Mesenchymal stem cell (in vitro differentiated cells and primary cell): ENCODE data around the gene RHOBTB3.

ENCODE experiments used
- DNase-seq: peaks from one replicate; pipeline ENCODE4 v3.0.0-alpha.2; 2013
- H2AFZ ChIP-seq: one replicate; pipeline ENCODE4 v1.6.1; 2013; ENCODE audit warnings: low read depth, mild to moderate bottlenecking, control low read depth, inconsistent platforms, low read length, moderate library complexity
- H2AK5ac ChIP-seq: 2 replicates; pipeline ENCODE4 v1.6.1; 2013; ENCODE audit warnings: low read length, moderate library complexity, mild to moderate bottlenecking, inconsistent platforms; ENCODE audit not compliant: severe bottlenecking
- H2BK120ac ChIP-seq: one replicate; pipeline ENCODE4 v1.6.1; 2013; ENCODE audit warnings: low read depth, mild to moderate bottlenecking, inconsistent platforms, low read length, moderate library complexity
- H2BK12ac ChIP-seq, 2 experiments: one replicate each; pipeline ENCODE4 v1.6.1; 2013; ENCODE audit warnings: inconsistent platforms in 2 of 2, low read length in 2 of 2, mild to moderate bottlenecking in 2 of 2, moderate library complexity in 2 of 2, control low read depth in 1 of 2
- H2BK15ac ChIP-seq: one replicate; pipeline ENCODE4 v1.6.1; 2013; ENCODE audit warnings: mild to moderate bottlenecking, low read depth, inconsistent platforms; ENCODE audit not compliant: poor library complexity, severe bottlenecking
- H2BK5ac ChIP-seq: 2 replicates; pipeline ENCODE4 v1.6.1; 2013; ENCODE audit warnings: low read depth, mild to moderate bottlenecking, low read length, control low read depth, inconsistent platforms; ENCODE audit not compliant: poor library complexity, severe bottlenecking
- H3K14ac ChIP-seq, 2 experiments: one replicate each; pipeline ENCODE4 v1.6.1; 2013; ENCODE audit warnings: inconsistent platforms in 2 of 2, low read length in 2 of 2, control low read depth in 1 of 2, mild to moderate bottlenecking in 1 of 2, moderate library complexity in 1 of 2
- H3K18ac ChIP-seq, 2 experiments: one replicate each; pipeline ENCODE4 v1.6.1; 2013; ENCODE audit warnings: inconsistent platforms in 2 of 2, low read length in 2 of 2, control low read depth in 1 of 2, low read depth in 1 of 2, mild to moderate bottlenecking in 1 of 2
- H3K23ac ChIP-seq, 2 experiments: one replicate each; pipeline ENCODE4 v1.6.1; 2013; ENCODE audit warnings: inconsistent platforms in 2 of 2, low read length in 2 of 2, mild to moderate bottlenecking in 2 of 2, moderate library complexity in 2 of 2, control low read depth in 1 of 2
- H3K27ac ChIP-seq: 2 replicates; pipeline ENCODE4 v1.5.1; 2013; ENCODE audit warnings: mild to moderate bottlenecking, moderate library complexity, low read length, control low read depth, inconsistent platforms; ENCODE audit not compliant: poor library complexity, severe bottlenecking
- H3K27me3 ChIP-seq, 2 experiments: 2 replicates each; pipeline versions ENCODE4 v1.6.1 to v1.7.0; 2013; ENCODE audit warnings: low read length in 2 of 2, mild to moderate bottlenecking in 2 of 2, moderate library complexity in 2 of 2, control low read depth in 1 of 2, inconsistent platforms in 1 of 2; ENCODE audit not compliant: control insufficient read depth in 1 of 2, insufficient read depth in 1 of 2
- H3K36me3 ChIP-seq, 2 experiments: 2 replicates each; pipeline versions ENCODE4 v1.6.1 to v1.7.0; 2013; ENCODE audit warnings: low read length in 2 of 2, control low read depth in 1 of 2, inconsistent platforms in 1 of 2, low read depth in 1 of 2, mild to moderate bottlenecking in 1 of 2; ENCODE audit not compliant: insufficient read depth in 2 of 2, control insufficient read depth in 1 of 2
- H3K4ac ChIP-seq, 2 experiments: one replicate each; pipeline ENCODE4 v1.6.1; 2013; ENCODE audit warnings: inconsistent platforms in 2 of 2, low read length in 2 of 2, mild to moderate bottlenecking in 2 of 2, moderate library complexity in 2 of 2, control low read depth in 1 of 2, low read depth in 1 of 2
- H3K4me1 ChIP-seq: 2 replicates; pipeline ENCODE4 v1.6.1; 2013; ENCODE audit warnings: low read depth, low read length, control low read depth; ENCODE audit not compliant: control insufficient read depth, insufficient read depth
- H3K4me2 ChIP-seq: 2 replicates; pipeline ENCODE4 v1.6.1; 2013; ENCODE audit warnings: low read length, mild to moderate bottlenecking, inconsistent platforms; ENCODE audit not compliant: poor library complexity, severe bottlenecking
- H3K4me3 ChIP-seq, 2 experiments: 2 replicates each; pipeline versions ENCODE4 v1.5.1 to v1.7.0; 2013; ENCODE audit warnings: low read length in 2 of 2, mild to moderate bottlenecking in 2 of 2, control low read depth in 1 of 2, low read depth in 1 of 2; ENCODE audit not compliant: insufficient read depth in 1 of 2
- H3K79me1 ChIP-seq: replicated peaks from 2 replicates; pipeline ENCODE4 v1.6.1; 2013; ENCODE audit warnings: mild to moderate bottlenecking, control low read depth, low read length, inconsistent platforms; ENCODE audit not compliant: poor library complexity, severe bottlenecking
- H3K9ac ChIP-seq: 2 replicates; pipeline ENCODE4 v1.7.0; 2013; ENCODE audit warnings: mild to moderate bottlenecking, low read length, moderate library complexity
- H3K9me3 ChIP-seq: 2 replicates; pipeline ENCODE4 v1.7.0; 2013; ENCODE audit warnings: mild to moderate bottlenecking, low read length; ENCODE audit not compliant: control insufficient read depth
- H4K8ac ChIP-seq: one replicate; pipeline ENCODE4 v1.6.1; 2013; ENCODE audit warnings: inconsistent platforms, mild to moderate bottlenecking, low read length, moderate library complexity
- H4K91ac ChIP-seq: one replicate; pipeline ENCODE4 v1.6.1; 2013; ENCODE audit warnings: mild to moderate bottlenecking, low read length, inconsistent platforms
- WGBS: methylation state at CpG from one replicate; pipeline ENCODE4 v1.1.7; 2013; ENCODE audit warnings: mixed read lengths; 5-methylcytosine and 5-hydroxymethylcytosine counted together

Gene RHOBTB3

DNA sequence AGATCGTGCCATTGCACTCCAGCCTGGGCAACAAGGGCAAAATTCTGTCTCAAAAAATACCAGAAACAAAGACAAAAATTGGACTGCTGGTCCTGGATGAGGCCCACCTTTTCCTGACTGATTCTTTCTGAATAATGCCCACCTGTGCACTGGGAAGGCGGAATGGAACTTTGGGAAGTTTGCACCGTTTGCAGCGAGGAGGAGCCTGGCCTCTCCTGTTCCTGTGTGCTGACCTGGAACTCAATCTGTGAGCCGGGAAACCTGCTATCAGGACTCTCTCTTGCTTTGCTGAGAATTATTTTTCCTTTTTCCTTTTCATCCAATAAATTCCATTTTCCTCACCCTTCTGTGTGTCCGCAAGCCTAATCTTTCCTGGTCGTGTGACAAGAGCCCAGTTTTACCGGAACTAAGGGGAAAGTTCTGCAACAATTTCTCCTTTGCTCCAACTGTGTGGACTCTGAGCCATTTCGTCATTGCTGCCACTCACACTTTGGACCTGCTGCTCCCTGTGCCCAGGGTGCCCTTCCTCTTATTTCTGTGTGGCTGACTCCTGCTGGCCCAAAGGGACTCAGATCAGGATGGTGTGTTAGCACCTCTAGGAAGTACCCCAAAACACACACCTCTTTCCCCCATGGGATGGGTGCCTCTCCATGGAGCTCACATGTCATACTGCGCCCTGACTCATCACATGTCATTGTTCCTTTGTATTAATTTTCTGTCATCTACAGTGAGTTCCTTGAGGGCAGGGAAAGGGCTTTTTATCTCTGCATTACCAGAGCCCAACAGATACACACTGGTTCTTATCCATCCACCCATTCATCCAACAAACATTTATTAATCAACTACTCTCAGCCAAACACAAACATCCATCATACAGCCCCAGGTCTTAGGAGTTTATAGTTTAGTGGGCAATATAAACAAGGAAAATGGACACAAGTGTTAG lies 96.1 kb downstream of the RHOBTB3 start:
- no peak overlapping the region for H3K27ac ChIP-seq
- 94% methylated on average over 10 of the region's 10 CpGs for WGBS
- no peak for DNase-seq

GRCh38 chr5:95827892-95828246 lies 96.7 kb downstream of the RHOBTB3 start:
- no peak overlapping the region for H3K23ac ChIP-seq
- H4K91ac ChIP-seq = no peak overlapping the region
- H3K27ac ChIP-seq = no peak overlapping the region
- H3K4me1 ChIP-seq = peaks cover 7% of the 10 kb centered on the region
- no peak overlapping the region for H2BK5ac ChIP-seq
- no peak overlapping the region for H2AFZ ChIP-seq
- no peak overlapping the region for H2BK15ac ChIP-seq
- H3K14ac ChIP-seq = no peak overlapping the region
- H4K8ac ChIP-seq = no peak overlapping the region
- H2BK12ac ChIP-seq = peak overlapping the region in 1 of 2 experiments; percentile 41
- WGBS = 79% methylated on average over 3 of the region's 3 CpGs
- peak overlapping the region in 1 of 2 experiments; percentile 63 for H3K18ac ChIP-seq
- no peak overlapping the region for H3K4ac ChIP-seq
- DNase-seq = no peak
- H3K9me3 ChIP-seq = no peaks in the 10 kb centered on the region
- H2BK120ac ChIP-seq = no peak overlapping the region
- no peak overlapping the region for H3K4me2 ChIP-seq
- H3K27me3 ChIP-seq = no peaks in the 10 kb centered on the region
- H3K36me3 ChIP-seq = no peaks in the 10 kb centered on the region
- H3K4me3 ChIP-seq = no peak overlapping the region
- H3K79me1 ChIP-seq = peaks cover 1% of the 10 kb centered on the region
- no peak overlapping the region for H2AK5ac ChIP-seq
- H3K9ac ChIP-seq = no peak overlapping the region

More for the DNA sequence above, 96.1 kb downstream of the RHOBTB3 start:
- H3K36me3 ChIP-seq = no peaks in the 10 kb centered on the region
- no peak overlapping the region for H3K23ac ChIP-seq
- H3K9ac ChIP-seq = no peak overlapping the region
- peaks cover 1% of the 10 kb centered on the region for H3K79me1 ChIP-seq
- H2BK15ac ChIP-seq = no peak overlapping the region
- peak overlapping the region in 1 of 2 experiments; percentile 61 for H3K18ac ChIP-seq
- H4K91ac ChIP-seq = no peak overlapping the region
- H3K4me1 ChIP-seq = peaks cover 7% of the 10 kb centered on the region
- peak overlapping the region; percentile 61 to 74 for H2BK12ac ChIP-seq
- H2AFZ ChIP-seq = no peak overlapping the region
- no peak overlapping the region for H3K4me2 ChIP-seq
- no peak overlapping the region for H3K4me3 ChIP-seq
- H3K14ac ChIP-seq = peak overlapping the region in 1 of 2 experiments; percentile 11
- H3K9me3 ChIP-seq = no peaks in the 10 kb centered on the region
- H2AK5ac ChIP-seq = peak overlapping the region; percentile 38
- H2BK120ac ChIP-seq = no peak overlapping the region
- H3K27me3 ChIP-seq = no peaks in the 10 kb centered on the region
- no peak overlapping the region for H3K4ac ChIP-seq
- H2BK5ac ChIP-seq = no peak overlapping the region
- no peak overlapping the region for H4K8ac ChIP-seq

DNA sequence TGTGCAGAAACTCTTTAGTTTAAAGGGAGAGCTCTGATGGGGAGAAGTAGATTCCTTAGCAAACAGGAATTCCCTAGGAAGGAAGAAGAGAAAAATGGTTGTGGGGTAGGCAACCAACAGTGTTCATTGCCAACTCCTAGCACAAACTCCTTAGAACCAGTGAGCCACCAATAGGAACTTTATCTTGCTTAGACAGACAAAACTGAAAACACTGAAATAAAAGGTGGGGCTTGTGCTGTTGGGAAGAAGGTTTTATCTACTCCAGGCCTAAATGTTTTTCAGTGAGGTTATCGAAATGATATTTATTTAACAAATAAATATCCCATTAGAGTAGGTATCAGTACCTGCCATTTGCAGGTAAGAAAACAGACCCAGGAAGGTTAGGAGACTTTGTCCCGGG lies 99.1 kb downstream of the RHOBTB3 start:
- no peaks in the 10 kb centered on the region for H3K79me1 ChIP-seq
- no peak overlapping the region for H3K14ac ChIP-seq
- H4K8ac ChIP-seq = no peak overlapping the region
- DNase-seq = no peak
- H3K27me3 ChIP-seq = no peaks in the 10 kb centered on the region
- no peak overlapping the region for H2AK5ac ChIP-seq
- no peaks in the 10 kb centered on the region for H3K4me1 ChIP-seq
- no peak overlapping the region for H3K9ac ChIP-seq
- H2BK120ac ChIP-seq = no peak overlapping the region
- no peak overlapping the region for H3K4me3 ChIP-seq
- no peak overlapping the region for H2AFZ ChIP-seq
- no peak overlapping the region for H2BK12ac ChIP-seq
- H3K4ac ChIP-seq = no peak overlapping the region
- no peak overlapping the region for H3K18ac ChIP-seq
- H3K9me3 ChIP-seq = no peaks in the 10 kb centered on the region
- no peak overlapping the region for H3K27ac ChIP-seq
- no peak overlapping the region for H2BK5ac ChIP-seq
- H3K36me3 ChIP-seq = no peaks in the 10 kb centered on the region
- H4K91ac ChIP-seq = no peak overlapping the region
- H2BK15ac ChIP-seq = no peak overlapping the region
- H3K4me2 ChIP-seq = no peak overlapping the region
- 100% methylated on average over 1 of the region's 2 CpGs for WGBS
- no peak overlapping the region for H3K23ac ChIP-seq

- Histone ChIP-seq H3K18ac (no peak overlapping the region), H3K14ac (no peak overlapping the region), H3K4me2 (no peak overlapping the region), H3K9me3 (no peaks in the 10 kb centered on the region), H2BK12ac (no peak overlapping the region), H3K27me3 (no peaks in the 10 kb centered on the region), H2BK15ac (no peak overlapping the region), H3K9ac (no peak overlapping the region), H3K4me1 (peaks cover 3% of the 10 kb centered on the region), H3K23ac (no peak overlapping the region), H4K91ac (peak overlapping the region; percentile 41), H2BK5ac (no peak overlapping the region), H3K4ac (no peak overlapping the region), H4K8ac (no peak overlapping the region), H2AK5ac (no peak overlapping the region), H3K4me3 (no peak overlapping the region), H3K79me1 (no peaks in the 10 kb centered on the region), H2AFZ (no peak overlapping the region), H3K27ac (no peak overlapping the region), H3K36me3 (no peaks in the 10 kb centered on the region), H2BK120ac (no peak overlapping the region)
- no peak for DNase-seq
Measured at GRCh38 chr5:95832664-95833063, 101.5 kb downstream of the RHOBTB3 start.
